ENCODE measurements around the gene SNX32. TPM values are rescaled to one million over a fixed set of nuclear protein-coding genes. Genes with fewer than 3 reads are reported as not detected.
A peak's percentile ranks its signal among the peaks of the same experiment; 100 is the strongest.

SNX32 gene
- total and polyA plus RNA-seq, 2 of the 13 experiments (the other 11 are each of a cell fraction or from before 2014, with no cell fraction given), result 0.09 to 0.34 TPM

GRCh38 chr11:65860278-65861164 is 26.8 kb downstream of the SNX32 start, which contains the start of gene MUS81 (continued):
- TF ChIP-seq ZFP82 (CRISPR knock-in tag; IDR thresholded peaks at IDR 0.05; ENCODE audit: borderline replicate concordance) (peak; percentile 92; the same call in 1 of the 2 replicates), RFX3 (CRISPR knock-in tag; IDR thresholded peaks at IDR 0.05) (no peak), RELA (CRISPR knock-in tag; IDR thresholded peaks at IDR 0.05) (no peak), NFIB (CRISPR knock-in tag; IDR thresholded peaks at IDR 0.05; ENCODE audit: borderline replicate concordance) (no peak), RAD21 (CRISPR knock-in tag; IDR thresholded peaks at IDR 0.05) (no peak; the same call in 1 of the 2 replicates), FOSL2 (CRISPR knock-in tag; IDR thresholded peaks at IDR 0.05) (0 out of 2 replicates have a peak, but pooled peaks have one; percentile 18), SOX5 (CRISPR knock-in tag; IDR thresholded peaks at IDR 0.05; ENCODE audit: borderline replicate concordance) (peak; percentile 60), U2AF2 (IDR thresholded peaks at IDR 0.05; ENCODE audit: low read depth, low read length) (no peak), HNRNPLL (IDR thresholded peaks at IDR 0.05; ENCODE audit: low read depth, low read length, poor library complexity, severe bottlenecking) (peak; percentile 59), LRRFIP1 (CRISPR knock-in tag; conservative IDR thresholded peaks at IDR 0.05) (no peak), PITX1 (CRISPR knock-in tag; IDR thresholded peaks at IDR 0.05) (peak; percentile 61; the same call in 1 of the 2 replicates)
- TF ChIP-seq, protein P1, sequence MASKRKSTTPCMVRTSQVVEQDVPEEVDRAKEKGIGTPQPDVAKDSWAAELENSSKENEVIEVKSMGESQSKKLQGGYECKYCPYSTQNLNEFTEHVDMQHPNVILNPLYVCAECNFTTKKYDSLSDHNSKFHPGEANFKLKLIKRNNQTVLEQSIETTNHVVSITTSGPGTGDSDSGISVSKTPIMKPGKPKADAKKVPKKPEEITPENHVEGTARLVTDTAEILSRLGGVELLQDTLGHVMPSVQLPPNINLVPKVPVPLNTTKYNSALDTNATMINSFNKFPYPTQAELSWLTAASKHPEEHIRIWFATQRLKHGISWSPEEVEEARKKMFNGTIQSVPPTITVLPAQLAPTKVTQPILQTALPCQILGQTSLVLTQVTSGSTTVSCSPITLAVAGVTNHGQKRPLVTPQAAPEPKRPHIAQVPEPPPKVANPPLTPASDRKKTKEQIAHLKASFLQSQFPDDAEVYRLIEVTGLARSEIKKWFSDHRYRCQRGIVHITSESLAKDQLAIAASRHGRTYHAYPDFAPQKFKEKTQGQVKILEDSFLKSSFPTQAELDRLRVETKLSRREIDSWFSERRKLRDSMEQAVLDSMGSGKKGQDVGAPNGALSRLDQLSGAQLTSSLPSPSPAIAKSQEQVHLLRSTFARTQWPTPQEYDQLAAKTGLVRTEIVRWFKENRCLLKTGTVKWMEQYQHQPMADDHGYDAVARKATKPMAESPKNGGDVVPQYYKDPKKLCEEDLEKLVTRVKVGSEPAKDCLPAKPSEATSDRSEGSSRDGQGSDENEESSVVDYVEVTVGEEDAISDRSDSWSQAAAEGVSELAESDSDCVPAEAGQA (IDR thresholded peaks at IDR 0.05; ENCODE audit: low read depth), result 0 out of 2 replicates have a peak, but pooled peaks have one; percentile 56
- TF ChIP-seq, protein P1 (CRISPR knock-in tag; IDR thresholded peaks at IDR 0.05; ENCODE audit: borderline replicate concordance), result 0 out of 2 replicates have a peak, but pooled peaks have one; percentile 21
